DOHH2 (cell line): Measurements from ENCODE around the gene TAP2.

Experiments used
- H3F3A ChIP-seq: fragments of 200-600 bp; sonication (generic), shearing (Covaris generic); 2 replicates; pipeline ENCODE4 v1.6.0; 2016; ENCODE audit warnings: antibody characterized with exemption, mild to moderate bottlenecking; ENCODE audit not compliant: control insufficient read depth, insufficient read depth
- H3K27ac ChIP-seq: fragments of 200-600 bp; sonication (generic); 2 replicates; pipeline ENCODE4 v1.5.1; 2014; ENCODE audit warnings: low read depth, mild to moderate bottlenecking, low read length, moderate library complexity
- H3K27me3 ChIP-seq: fragments of 200-600 bp; sonication (generic); 2 replicates; pipeline ENCODE4 v1.6.1; 2014; ENCODE audit warnings: mild to moderate bottlenecking, low read length, mixed read lengths; ENCODE audit not compliant: control insufficient read depth
- H3K36me3 ChIP-seq: fragments of 200-600 bp; sonication (generic); 2 replicates; pipeline ENCODE4 v1.6.1; 2014; ENCODE audit warnings: mild to moderate bottlenecking, low read length, moderate library complexity, mixed read lengths; ENCODE audit not compliant: control insufficient read depth
- H3K4me1 ChIP-seq: fragments of 200-600 bp; sonication (generic); 2 replicates; pipeline ENCODE4 v1.6.1; 2014; ENCODE audit warnings: mild to moderate bottlenecking, low read length, mixed read lengths; ENCODE audit not compliant: control insufficient read depth
- H3K4me2 ChIP-seq: fragments of 200-600 bp; sonication (generic); 2 replicates; pipeline ENCODE4 v1.6.0; 2014; ENCODE audit warnings: mild to moderate bottlenecking, low read length, moderate library complexity
- H3K4me3 ChIP-seq: fragments of 200-600 bp; sonication (generic); 2 replicates; pipeline ENCODE4 v1.5.1; 2014; ENCODE audit warnings: mild to moderate bottlenecking, low read length, mixed read lengths
- H3K79me2 ChIP-seq: fragments of 200-600 bp; sonication (generic); 2 replicates; pipeline ENCODE4 v1.6.1; 2014; ENCODE audit warnings: mild to moderate bottlenecking, low read length, mixed read lengths; ENCODE audit not compliant: control insufficient read depth
- H3K9me2 ChIP-seq: fragments of 200-600 bp; sonication (generic); replicated peaks from 2 replicates; pipeline ENCODE4 v1.6.1; 2014; ENCODE audit warnings: mild to moderate bottlenecking, low read length, mixed read lengths; ENCODE audit not compliant: control insufficient read depth
- H3K9me3 ChIP-seq: fragments of 200-600 bp; sonication (generic); 2 replicates; pipeline ENCODE4 v1.6.1; 2014; ENCODE audit warnings: antibody characterized with exemption, low read length, mixed read lengths; ENCODE audit not compliant: control insufficient read depth, insufficient read depth
- H4K20me1 ChIP-seq: fragments of 200-600 bp; sonication (generic); 2 replicates; pipeline ENCODE4 v1.6.0; 2014; ENCODE audit warnings: low read depth, mild to moderate bottlenecking, antibody characterized with exemption, low read length, moderate library complexity; ENCODE audit not compliant: control insufficient read depth, insufficient read depth
- EZH2phosphoT487 ChIP-seq: fragments of 200-600 bp; sonication (generic); IDR thresholded peaks from 2 replicates; pipeline ENCODE4 v1.6.1; 2017; ENCODE audit warnings: borderline replicate concordance, mild to moderate bottlenecking, antibody characterized with exemption, low read length, moderate library complexity, mixed read lengths
- TF ChIP-seq, protein P1 (sequence below): fragments of 200-600 bp; sonication (generic); IDR thresholded peaks from one replicate; pipeline ENCODE4 v1.5.1; 2014; ENCODE audit warnings: antibody characterized with exemption, mild to moderate bottlenecking, low read depth, low read length; ENCODE audit not compliant: poor library complexity, severe bottlenecking

TAP2 gene

DNA sequence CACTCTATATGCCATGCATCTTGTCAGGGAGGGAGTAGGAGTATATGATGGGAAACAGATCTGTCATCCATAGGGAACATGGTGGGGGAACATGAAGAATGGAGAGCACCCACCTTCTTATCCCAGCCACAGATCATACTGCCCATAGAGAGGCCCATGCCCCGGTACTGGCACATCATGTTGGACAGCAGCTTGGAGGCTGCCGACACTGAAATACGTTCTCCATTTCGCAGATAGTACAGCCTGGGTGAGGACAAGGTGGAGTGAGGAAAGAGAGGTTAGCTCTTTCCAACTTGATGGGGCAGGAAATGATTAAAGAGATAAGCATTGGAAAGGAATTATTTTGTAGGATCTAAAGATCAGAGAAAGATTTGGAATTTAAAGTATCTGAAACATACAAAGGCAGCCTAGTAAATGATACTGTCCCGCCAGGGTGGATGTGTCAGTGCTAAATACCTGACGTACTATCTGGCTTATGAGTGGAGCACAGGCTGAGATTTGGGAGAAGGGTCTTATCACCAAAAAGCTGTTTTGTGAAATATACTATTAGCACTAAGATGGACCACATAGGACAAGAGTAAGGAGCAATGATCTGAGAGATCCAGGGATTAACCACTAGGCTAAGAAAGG lies 3.6 kb upstream of the TAP2 start:
- Histone ChIP-seq H3K27me3 (no peaks in the 10 kb centered on the region), H4K20me1 (no peaks in the 10 kb centered on the region), H3K4me2 (no peak overlapping the region), H3K9me3 (no peaks in the 10 kb centered on the region), H3K4me3 (no peak overlapping the region), H3K79me2 (peaks cover 28% of the 10 kb centered on the region), H3K36me3 (peaks cover 49% of the 10 kb centered on the region), H3K27ac (no peak overlapping the region), H3K4me1 (peaks cover 47% of the 10 kb centered on the region), H3F3A (peaks cover 9% of the 10 kb centered on the region), H3K9me2 (no peaks in the 10 kb centered on the region)
- no peak for TF ChIP-seq EZH2phosphoT487
- TF ChIP-seq, protein P1, sequence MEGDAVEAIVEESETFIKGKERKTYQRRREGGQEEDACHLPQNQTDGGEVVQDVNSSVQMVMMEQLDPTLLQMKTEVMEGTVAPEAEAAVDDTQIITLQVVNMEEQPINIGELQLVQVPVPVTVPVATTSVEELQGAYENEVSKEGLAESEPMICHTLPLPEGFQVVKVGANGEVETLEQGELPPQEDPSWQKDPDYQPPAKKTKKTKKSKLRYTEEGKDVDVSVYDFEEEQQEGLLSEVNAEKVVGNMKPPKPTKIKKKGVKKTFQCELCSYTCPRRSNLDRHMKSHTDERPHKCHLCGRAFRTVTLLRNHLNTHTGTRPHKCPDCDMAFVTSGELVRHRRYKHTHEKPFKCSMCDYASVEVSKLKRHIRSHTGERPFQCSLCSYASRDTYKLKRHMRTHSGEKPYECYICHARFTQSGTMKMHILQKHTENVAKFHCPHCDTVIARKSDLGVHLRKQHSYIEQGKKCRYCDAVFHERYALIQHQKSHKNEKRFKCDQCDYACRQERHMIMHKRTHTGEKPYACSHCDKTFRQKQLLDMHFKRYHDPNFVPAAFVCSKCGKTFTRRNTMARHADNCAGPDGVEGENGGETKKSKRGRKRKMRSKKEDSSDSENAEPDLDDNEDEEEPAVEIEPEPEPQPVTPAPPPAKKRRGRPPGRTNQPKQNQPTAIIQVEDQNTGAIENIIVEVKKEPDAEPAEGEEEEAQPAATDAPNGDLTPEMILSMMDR, result no peak

- peaks cover 46% of the 10 kb centered on the region for H3K36me3 ChIP-seq
- peaks cover 51% of the 10 kb centered on the region for H3K4me1 ChIP-seq
- no peaks in the 10 kb centered on the region for H3K9me2 ChIP-seq
- no peak overlapping the region for H3K27ac ChIP-seq
- TF ChIP-seq, protein P1, result no peak
- TF ChIP-seq EZH2phosphoT487, result no peak
- H3F3A ChIP-seq, result peaks cover 9% of the 10 kb centered on the region
- H3K4me2 ChIP-seq, result no peak overlapping the region
- no peaks in the 10 kb centered on the region for H4K20me1 ChIP-seq
- no peaks in the 10 kb centered on the region for H3K27me3 ChIP-seq
- H3K79me2 ChIP-seq, result peaks cover 31% of the 10 kb centered on the region
- no peak overlapping the region for H3K4me3 ChIP-seq
- H3K9me3 ChIP-seq, result no peaks in the 10 kb centered on the region
These were observed 2.2 kb upstream of the TAP2 start for GRCh38 chr6:32840604-32841246.

- Histone ChIP-seq H3K4me3 (no peak overlapping the region), H3K36me3 (peaks cover 50% of the 10 kb centered on the region), H3K79me2 (peaks cover 24% of the 10 kb centered on the region), H3K9me3 (no peaks in the 10 kb centered on the region), H3K27ac (no peak overlapping the region), H4K20me1 (no peaks in the 10 kb centered on the region), H3F3A (0 out of 2 replicates have a peak, but pooled peaks cover 4% of the 10 kb centered on the region), H3K27me3 (no peaks in the 10 kb centered on the region), H3K4me2 (no peak overlapping the region), H3K4me1 (peaks cover 40% of the 10 kb centered on the region), H3K9me2 (no peaks in the 10 kb centered on the region)
- TF ChIP-seq, protein P1, result no peak
- TF ChIP-seq EZH2phosphoT487, result no peak
These were observed 817 bp upstream of the TAP2 start for GRCh38 chr6:32839356-32839755.
